ENCODE data around the gene PCNP.
"Not testable (repeated sequence)": the region's sequence is repeated elsewhere in the genome, so short reads cannot be mapped to it uniquely, and the experiment has no call there.

The PCNP gene

GRCh38 chr3:101629219-101629618 is 55.2 kb downstream of the PCNP start:
- no peak for TF ChIP-seq JUND (IDR thresholded peaks at IDR 0.05; ENCODE audit: low read depth)

DNA sequence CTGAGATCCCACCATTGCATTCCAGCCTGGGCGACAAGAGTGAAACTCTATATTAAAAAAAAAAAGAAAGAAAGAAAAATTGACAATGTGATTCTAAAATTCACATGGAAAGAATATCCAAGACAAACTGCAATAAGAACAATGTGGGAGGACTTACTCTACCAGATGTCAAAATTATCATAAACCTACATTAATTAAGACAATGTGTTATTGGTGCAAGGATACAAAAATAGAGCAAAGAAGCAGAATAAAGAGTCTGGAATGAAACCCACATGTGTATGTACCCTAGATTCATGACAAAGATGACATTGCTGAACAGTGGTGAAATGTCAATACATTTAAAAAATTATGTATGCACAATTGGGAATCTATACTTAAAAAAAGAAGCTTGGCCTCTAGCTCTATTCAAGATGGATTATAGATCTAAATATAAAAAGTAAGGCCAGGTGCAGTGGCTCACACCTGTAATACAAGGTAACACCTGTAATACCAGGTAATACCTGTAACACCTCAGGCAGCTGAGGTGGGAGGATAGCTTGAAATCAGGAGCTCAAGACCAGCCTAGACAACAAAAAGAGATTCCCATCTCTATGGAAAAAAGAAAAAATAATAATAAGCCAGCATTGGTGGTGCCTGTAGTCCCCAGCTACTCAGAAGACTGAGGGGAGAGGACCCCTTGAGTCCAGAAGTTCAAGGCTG is 57.3 kb downstream of the PCNP start:
- in situ Hi-C loops (cut with HindIII; ENCODE audit: low pct_unique_long_range_greater_than_20kb, low sequenced_read_pairs): no loop called here
- no peak for DNase-seq (ENCODE audit: low read depth in 1 of 2, low spot score in 1 of 2)
- no peak for TF ChIP-seq JUND (IDR thresholded peaks at IDR 0.05; ENCODE audit: low read depth)

More at GRCh38 chr3:101629219-101629618, 55.2 kb downstream of the PCNP start:
- DNase-seq (ENCODE audit: low read depth in 1 of 2, low spot score in 1 of 2): no peak
- in situ Hi-C loops (cut with HindIII; ENCODE audit: low pct_unique_long_range_greater_than_20kb, low sequenced_read_pairs): no loop called here

GRCh38 chr3:101631959-101632358 is 58.0 kb downstream of the PCNP start:
- DNase-seq (ENCODE audit: low read depth in 1 of 2, low spot score in 1 of 2); in situ Hi-C loops (cut with HindIII; ENCODE audit: low pct_unique_long_range_greater_than_20kb, low sequenced_read_pairs): not testable (repeated sequence)

- no peak for DNase-seq (ENCODE audit: low read depth in 1 of 2, low spot score in 1 of 2)
These were observed 58.6 kb downstream of the PCNP start for GRCh38 chr3:101632586-101632985.

GRCh38 chr3:101633186-101633585 is 59.2 kb downstream of the PCNP start:
- in situ Hi-C loops (cut with HindIII; ENCODE audit: low pct_unique_long_range_greater_than_20kb, low sequenced_read_pairs): no loop called here
- DNase-seq (ENCODE audit: low read depth in 1 of 2, low spot score in 1 of 2): no peak
- TF ChIP-seq JUND (IDR thresholded peaks at IDR 0.05; ENCODE audit: low read depth): no peak

More at GRCh38 chr3:101632586-101632985, 58.6 kb downstream of the PCNP start:
- in situ Hi-C loops (cut with HindIII; ENCODE audit: low pct_unique_long_range_greater_than_20kb, low sequenced_read_pairs): no loop called here
- TF ChIP-seq JUND (IDR thresholded peaks at IDR 0.05; ENCODE audit: low read depth): no peak

DNA sequence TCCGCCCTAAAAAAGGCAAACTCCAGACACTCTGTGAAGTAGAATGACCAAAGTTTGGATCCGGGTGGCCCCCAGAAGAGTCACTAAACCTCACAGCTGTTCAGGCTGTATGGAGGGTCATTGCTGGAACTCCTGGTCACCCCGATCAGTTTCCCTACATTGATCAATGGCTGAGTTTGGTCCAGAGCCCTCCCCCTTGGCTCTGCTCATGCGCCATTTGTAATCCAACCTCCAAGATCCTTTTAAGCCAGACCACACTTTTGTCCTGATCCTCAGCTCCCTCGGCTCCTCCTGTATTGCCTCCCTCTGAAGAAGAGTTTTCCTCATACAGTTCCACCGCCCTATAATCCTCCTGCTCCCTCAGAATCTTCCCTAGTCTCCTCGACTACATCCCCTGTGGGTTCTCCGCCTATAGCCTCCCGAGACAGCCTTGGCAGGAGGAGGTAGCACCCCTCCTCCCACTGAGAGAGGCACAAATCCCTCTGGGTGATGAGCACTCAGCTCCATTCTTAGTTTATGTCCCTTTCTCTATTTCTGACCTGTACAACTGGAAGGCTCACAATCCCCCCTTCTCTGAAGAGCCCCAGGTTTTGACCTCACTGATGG is 60.7 kb downstream of the PCNP start:
- no peak for TF ChIP-seq JUND (IDR thresholded peaks at IDR 0.05; ENCODE audit: low read depth)
- no peak for DNase-seq (ENCODE audit: low read depth in 1 of 2, low spot score in 1 of 2)

GRCh38 chr3:101635345-101635744 is 61.4 kb downstream of the PCNP start:
- in situ Hi-C loops (cut with HindIII; ENCODE audit: low pct_unique_long_range_greater_than_20kb, low sequenced_read_pairs): no loop called here
- TF ChIP-seq JUND (IDR thresholded peaks at IDR 0.05; ENCODE audit: low read depth): no peak
- no peak for DNase-seq (ENCODE audit: low read depth in 1 of 2, low spot score in 1 of 2)

More for the DNA sequence above, 60.7 kb downstream of the PCNP start:
- in situ Hi-C loops (cut with HindIII; ENCODE audit: low pct_unique_long_range_greater_than_20kb, low sequenced_read_pairs): no loop called here

GRCh38 chr3:101635954-101636798 is 62.2 kb downstream of the PCNP start:
- TF ChIP-seq JUND (IDR thresholded peaks at IDR 0.05; ENCODE audit: low read depth): no peak
- DNase-seq (ENCODE audit: low read depth in 1 of 2, low spot score in 1 of 2): peak; percentile 26 to 62
- in situ Hi-C loops (cut with HindIII; ENCODE audit: low pct_unique_long_range_greater_than_20kb, low sequenced_read_pairs): no loop called here

- DNase-seq (ENCODE audit: low read depth in 1 of 2, low spot score in 1 of 2): no peak
- in situ Hi-C loops (cut with HindIII; ENCODE audit: low pct_unique_long_range_greater_than_20kb, low sequenced_read_pairs): no loop called here
- TF ChIP-seq JUND (IDR thresholded peaks at IDR 0.05; ENCODE audit: low read depth): no peak
These were observed 63.5 kb downstream of the PCNP start for GRCh38 chr3:101637451-101637850.

GRCh38 chr3:101638261-101638745 is 64.3 kb downstream of the PCNP start:
- DNase-seq (ENCODE audit: low read depth in 1 of 2, low spot score in 1 of 2): peak in 1 of 2 experiments; percentile 40
- in situ Hi-C loops (cut with HindIII; ENCODE audit: low pct_unique_long_range_greater_than_20kb, low sequenced_read_pairs): no loop called here
- TF ChIP-seq JUND (IDR thresholded peaks at IDR 0.05; ENCODE audit: low read depth): no peak

DNA sequence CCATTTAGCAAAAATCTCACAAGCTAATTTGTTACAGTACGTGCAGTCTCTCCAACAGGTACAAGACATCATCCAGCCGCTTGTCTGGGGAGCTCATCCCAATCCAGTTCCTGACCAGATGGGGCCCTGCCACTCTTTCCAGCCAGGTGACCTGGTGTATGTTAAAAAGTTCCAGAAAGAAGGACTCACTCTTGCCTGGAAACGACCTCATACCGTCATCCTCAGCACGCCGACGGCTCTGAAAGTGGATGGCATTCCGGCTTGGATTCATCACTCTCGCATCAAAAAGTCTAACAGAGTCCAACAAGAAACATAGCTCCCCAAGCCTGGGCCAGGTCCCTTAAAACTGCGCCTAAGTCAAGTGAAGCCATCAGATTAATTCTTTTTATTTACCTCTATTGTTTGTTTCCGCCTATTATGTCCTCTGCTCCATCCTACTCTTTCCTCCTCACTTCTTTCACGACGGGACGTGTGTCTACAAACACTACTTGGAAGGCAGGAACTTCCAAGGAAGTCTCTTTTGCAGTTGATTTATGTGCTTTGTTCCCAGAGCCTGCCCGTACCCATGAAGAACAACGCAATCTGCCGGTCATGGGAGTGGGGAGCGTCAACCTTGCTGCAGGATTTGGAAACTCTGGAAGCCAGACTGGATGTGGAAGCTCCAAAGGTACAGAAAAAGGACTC is 65.4 kb downstream of the PCNP start:
- in situ Hi-C loops (cut with HindIII; ENCODE audit: low pct_unique_long_range_greater_than_20kb, low sequenced_read_pairs): no loop called here
- TF ChIP-seq JUND (IDR thresholded peaks at IDR 0.05; ENCODE audit: low read depth): no peak
- no peak for DNase-seq (ENCODE audit: low read depth in 1 of 2, low spot score in 1 of 2)

DNA sequence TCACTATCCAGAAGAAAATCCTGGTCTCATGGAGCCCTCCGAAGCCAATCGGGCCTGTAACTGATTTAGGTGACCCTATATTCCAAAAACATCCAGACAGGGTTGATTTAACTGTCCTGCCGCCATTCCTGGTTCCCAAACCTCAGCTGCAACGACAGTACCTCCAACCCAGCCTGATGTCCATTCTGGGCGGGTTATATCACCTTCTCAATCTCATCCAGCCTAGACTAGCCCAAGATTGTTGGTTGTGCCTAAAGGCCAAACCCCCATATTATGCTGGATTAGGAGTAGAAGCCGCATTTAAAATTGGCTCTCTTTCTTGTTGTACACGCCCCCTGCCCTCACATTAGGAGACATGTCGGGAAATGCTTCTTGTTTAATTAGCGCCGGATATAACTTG is 66.3 kb downstream of the PCNP start:
- in situ Hi-C loops (cut with HindIII; ENCODE audit: low pct_unique_long_range_greater_than_20kb, low sequenced_read_pairs): no loop called here
- no peak for DNase-seq (ENCODE audit: low read depth in 1 of 2, low spot score in 1 of 2)
- TF ChIP-seq JUND (IDR thresholded peaks at IDR 0.05; ENCODE audit: low read depth): no peak

GRCh38 chr3:101641397-101642115 is 67.6 kb downstream of the PCNP start:
- in situ Hi-C loops (cut with HindIII; ENCODE audit: low pct_unique_long_range_greater_than_20kb, low sequenced_read_pairs); DNase-seq (ENCODE audit: low read depth in 1 of 2, low spot score in 1 of 2): not testable (repeated sequence)

Data from T47D (cell line).